ENCODE measurements around the gene TRPV5. TPM values are rescaled to one million over a fixed set of nuclear protein-coding genes. Genes with fewer than 3 reads are reported as not detected.

TRPV5 gene
- total RNA-seq, 2 donors from 2014 or later = not detected

GRCh38 chr7:142878315-142878714, 55.2 kb downstream of the TRPV5 start:
- ATAC-seq (no peak), DNase-seq (no peak)
- Histone ChIP-seq H3K36me3 (replicated peaks in 1 of 2; ENCODE audit: insufficient read depth in 1 of 2, low read depth in 2 of 2) (peaks cover 0 to 2% of the 10 kb centered on the region in 2 donors), H3K27ac (no peak overlapping the region), H3K9me3 (no peaks in the 10 kb centered on the region), H3K4me1 (peaks cover 14% of the 10 kb centered on the region), H3K27me3 (no peaks in the 10 kb centered on the region), H3K4me3 (no peak overlapping the region)
- WGBS, 2 donors = 70 to 81% methylated on average over 3 of the region's 3 CpGs
- TF ChIP-seq CTCF (IDR thresholded peaks at IDR 0.05) (no peak), POLR2A (IDR thresholded peaks at IDR 0.05) (no peak)
- intact Hi-C loops (cut with DNase I) = loop anchor here (10.0 kb wide), 1 partner anchor 116 kb away; no protein-coding TSS in a partner anchor

- intact Hi-C loops (cut with DNase I) = loop anchor here (10.0 kb wide), 1 partner anchor 118 kb away; no protein-coding TSS in a partner anchor
- Histone ChIP-seq H3K36me3 (replicated peaks in 1 of 2; ENCODE audit: insufficient read depth in 1 of 2, low read depth in 2 of 2) (peaks cover 0 to 2% of the 10 kb centered on the region in 2 donors), H3K4me3 (no peak overlapping the region), H3K4me1 (peaks cover 14% of the 10 kb centered on the region), H3K9me3 (no peaks in the 10 kb centered on the region), H3K27me3 (no peaks in the 10 kb centered on the region), H3K27ac (no peak overlapping the region)
- ATAC-seq (no peak), DNase-seq (peak in 1 of 4 donors; percentile 2)
- 74 to 79% methylated on average over 13 to 18 of the region's 18 CpGs for whole genome bisulfite sequencing, 2 donors
- no peak for TF ChIP-seq CTCF (IDR thresholded peaks at IDR 0.05)
- no peak for TF ChIP-seq POLR2A (IDR thresholded peaks at IDR 0.05)
Measured at GRCh38 chr7:142876991-142877910, 56.3 kb downstream of the TRPV5 start.

GRCh38 chr7:142876236-142876960, 57.1 kb downstream of the TRPV5 start:
- H3K27ac ChIP-seq = no peak overlapping the region
- TF ChIP-seq CTCF (IDR thresholded peaks at IDR 0.05) (no peak), POLR2A (IDR thresholded peaks at IDR 0.05) (no peak)
- 64 to 82% methylated on average over 9 of the region's 9 CpGs for WGBS, 2 donors
- peaks cover 14% of the 10 kb centered on the region for H3K4me1 ChIP-seq
- DNase-seq (peak in 1 of 4 donors; percentile 3), ATAC-seq (no peak)
- no peaks in the 10 kb centered on the region for H3K27me3 ChIP-seq
- no peak overlapping the region for H3K4me3 ChIP-seq
- no peaks in the 10 kb centered on the region for H3K9me3 ChIP-seq
- intact Hi-C loops (cut with DNase I) = loop anchor here (10.0 kb wide), 1 partner anchor 118 kb away; no protein-coding TSS in a partner anchor
- peaks cover 0 to 2% of the 10 kb centered on the region in 2 donors for H3K36me3 ChIP-seq (replicated peaks in 1 of 2; ENCODE audit: insufficient read depth in 1 of 2, low read depth in 2 of 2)

- H3K4me1 ChIP-seq = peaks cover 12% of the 10 kb centered on the region
- H3K36me3 ChIP-seq (replicated peaks in 1 of 2; ENCODE audit: insufficient read depth in 1 of 2, low read depth in 2 of 2) = peaks cover 0 to 2% of the 10 kb centered on the region in 2 donors
- no peak for ATAC-seq
- intact Hi-C loops (cut with DNase I) = loop anchor here (10.0 kb wide), 1 partner anchor 119 kb away; no protein-coding TSS in a partner anchor
- no peaks in the 10 kb centered on the region for H3K27me3 ChIP-seq
- no peaks in the 10 kb centered on the region for H3K9me3 ChIP-seq
- TF ChIP-seq POLR2A (IDR thresholded peaks at IDR 0.05) (no peak), CTCF (IDR thresholded peaks at IDR 0.05) (no peak)
- WGBS, 2 donors = 69 to 88% methylated on average over 12 of the region's 14 CpGs
- H3K4me3 ChIP-seq = no peak overlapping the region
- no peak overlapping the region for H3K27ac ChIP-seq
- peak in 1 of 4 donors; percentile 9 for DNase-seq
Measured at GRCh38 chr7:142875456-142875855, 58.1 kb downstream of the TRPV5 start.

Data from body of pancreas (tissue), 4 donors.